Skin epidermis (tissue), 12 donors: Measurements from ENCODE around the gene WNT2.
"Not testable (repeated sequence)": the region's sequence is repeated elsewhere in the genome, so short reads cannot be mapped to it uniquely, and the experiment has no call there.

Experiments
- H3K27ac ChIP-seq, 21 experiments: fragments of 200-600 bp; sonication (generic) in 11 of 21; one replicate each; pipeline ENCODE4 v1.5.0; 2020; ENCODE audit warnings: mild to moderate bottlenecking in 3 of 21, inconsistent platforms in 2 of 21, moderate library complexity in 2 of 21
- H3K4me3 ChIP-seq, 7 experiments: fragments of 200-600 bp; sonication (generic) in 2 of 7; one replicate each; pipeline ENCODE4 v1.5.0; 2020; ENCODE audit warnings: inconsistent platforms in 2 of 7, mild to moderate bottlenecking in 2 of 7, moderate library complexity in 1 of 7

WNT2 gene

DNA sequence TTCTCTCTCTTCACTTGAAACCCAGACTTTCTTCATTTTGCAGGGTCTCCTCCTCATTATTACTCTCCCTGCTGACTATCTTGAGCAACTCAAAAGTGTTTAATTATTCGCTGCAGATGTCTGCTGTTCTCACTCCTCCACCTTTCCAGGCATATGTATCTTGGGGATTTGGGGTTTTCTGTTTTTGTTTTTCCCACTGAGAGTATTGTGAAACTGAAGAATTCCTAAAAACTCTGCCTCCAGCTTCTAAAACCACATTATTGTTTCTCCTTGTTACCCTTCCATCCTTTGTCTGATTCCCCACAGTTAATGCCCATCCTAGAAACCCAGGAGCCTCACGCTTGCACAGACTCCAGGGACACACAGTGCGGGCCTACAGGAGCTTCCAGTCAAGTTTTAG lies 51.3 kb downstream of the WNT2 start:
- Histone ChIP-seq H3K4me3 (no peak overlapping the region), H3K27ac (peak overlapping the region in 5 of 21 experiments; percentile 18 to 56 (median 24))

DNA sequence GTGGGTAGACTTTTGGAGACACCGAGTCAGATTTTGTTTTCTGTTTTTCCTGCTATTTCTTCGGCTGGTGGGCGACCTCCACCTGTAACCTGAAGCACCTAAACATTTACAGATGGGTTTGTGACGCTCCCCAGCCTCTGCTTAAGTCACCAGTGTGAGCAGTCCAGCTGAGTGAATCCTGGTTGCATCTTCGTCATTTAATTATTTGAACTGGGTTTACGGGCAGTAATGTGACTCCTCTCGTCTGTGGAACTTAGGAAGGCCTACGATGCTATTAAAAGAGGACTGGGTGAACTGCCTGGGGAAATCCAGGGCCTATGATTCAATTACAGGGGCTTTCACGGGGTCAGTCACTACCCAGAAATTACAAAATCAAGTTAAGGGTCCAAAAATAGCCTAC lies 52.5 kb downstream of the WNT2 start:
- H3K27ac ChIP-seq: peak overlapping the region in 5 of 21 experiments; percentile 11 to 63 (median 40)
- no peak overlapping the region for H3K4me3 ChIP-seq

GRCh38 chr7:117269886-117270285 lies 53.0 kb downstream of the WNT2 start:
- Histone ChIP-seq H3K27ac (peak overlapping the region in 5 of 21 experiments; percentile 11 to 63 (median 43)), H3K4me3 (no peak overlapping the region)

- peak overlapping the region in 4 of 21 experiments; percentile 24 to 63 (median 46) for H3K27ac ChIP-seq
- H3K4me3 ChIP-seq: no peak overlapping the region
Observed at GRCh38 chr7:117269417-117269816, 53.4 kb downstream of the WNT2 start.

DNA sequence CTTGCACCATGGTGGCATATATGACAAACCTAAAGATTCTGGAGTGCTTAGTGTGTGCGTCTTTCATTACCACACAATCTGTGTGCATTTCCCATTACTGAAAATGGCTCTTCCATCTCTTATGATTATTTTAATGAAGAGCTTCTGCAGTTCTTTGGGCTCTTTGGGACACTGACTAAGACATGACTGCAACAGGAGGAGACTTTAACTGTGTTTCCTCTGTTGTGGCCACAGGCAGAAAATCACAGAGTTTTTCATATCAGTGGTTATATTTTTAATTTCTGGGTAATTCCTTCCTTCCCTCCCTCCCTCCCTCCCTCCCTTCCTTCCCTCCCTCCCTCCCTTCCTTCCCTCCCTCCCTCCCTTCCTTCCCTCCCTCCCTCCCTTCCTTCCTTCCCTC lies 58.1 kb downstream of the WNT2 start:
- H3K27ac ChIP-seq: no peak overlapping the region
- no peak overlapping the region for H3K4me3 ChIP-seq

DNA sequence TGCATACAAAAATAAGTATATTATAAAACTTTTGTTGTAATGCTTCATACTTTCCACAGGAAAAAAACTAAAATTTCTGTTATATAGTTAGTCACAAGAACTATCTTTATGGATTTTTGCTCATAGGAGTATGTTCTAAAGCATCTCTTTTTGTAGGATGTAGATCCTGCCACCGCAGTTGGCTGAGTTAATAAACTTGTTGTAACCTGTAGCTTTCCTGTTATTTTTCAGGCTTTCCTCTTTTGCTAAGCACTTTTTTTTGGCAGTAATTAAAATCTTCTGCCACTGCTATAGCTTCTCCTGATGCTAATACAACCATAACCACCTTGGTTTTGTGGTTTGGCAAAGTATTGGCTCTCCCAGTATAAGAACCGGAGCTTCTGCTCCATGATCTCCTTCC lies 60.3 kb downstream of the WNT2 start:
- H3K27ac ChIP-seq: no peak overlapping the region

GRCh38 chr7:117259615-117260014 lies 63.2 kb downstream of the WNT2 start:
- H3K4me3 ChIP-seq: no peak overlapping the region
- peak overlapping the region in 1 of 21 experiments; percentile 46 for H3K27ac ChIP-seq

More for the DNA sequence above, 60.3 kb downstream of the WNT2 start:
- no peak overlapping the region for H3K4me3 ChIP-seq

DNA sequence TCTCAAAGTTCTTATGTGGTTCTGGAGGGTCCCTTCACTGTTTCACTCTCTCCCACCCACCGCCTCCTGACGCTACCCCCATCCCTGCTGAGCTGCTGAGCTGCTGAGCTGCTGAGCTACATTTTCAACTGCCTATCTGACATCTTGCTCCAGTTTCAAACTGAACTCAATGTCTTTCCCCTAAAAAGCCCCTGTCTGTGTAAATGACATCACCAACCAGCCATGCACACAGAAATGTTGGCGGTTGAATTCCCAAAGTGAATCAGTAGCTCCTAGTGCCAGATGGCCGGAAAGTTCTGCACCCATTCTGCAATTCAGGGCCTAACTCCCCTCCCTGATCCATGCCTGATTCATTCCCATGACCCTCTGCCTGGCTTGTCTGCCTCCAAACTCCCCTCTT lies 71.2 kb downstream of the WNT2 start:
- H3K4me3 ChIP-seq: no peak overlapping the region

DNA sequence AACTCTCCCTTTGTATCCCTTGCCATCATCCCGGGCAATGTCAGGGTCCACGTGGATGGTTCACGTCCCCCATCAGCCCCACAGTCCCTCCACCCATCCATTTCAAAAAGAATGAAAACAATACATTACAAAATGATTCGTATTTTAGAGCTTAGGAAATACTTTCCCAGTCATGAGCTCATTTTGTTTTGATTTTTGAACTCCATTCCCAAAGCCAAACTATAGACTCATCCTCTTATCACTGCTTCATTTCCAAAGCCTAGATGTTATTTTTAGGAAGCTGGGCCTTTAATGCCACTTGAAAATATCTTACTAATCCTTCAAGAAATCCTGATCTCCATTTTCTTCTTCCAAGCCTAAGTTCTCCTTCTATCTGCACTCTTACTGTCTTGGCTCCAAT lies 72.1 kb downstream of the WNT2 start:
- peak overlapping the region in 3 of 21 experiments; percentile 17 to 57 (median 50) for H3K27ac ChIP-seq

More for the DNA sequence above, 71.2 kb downstream of the WNT2 start:
- peak overlapping the region in 5 of 21 experiments; percentile 5 to 57 (median 50) for H3K27ac ChIP-seq

DNA sequence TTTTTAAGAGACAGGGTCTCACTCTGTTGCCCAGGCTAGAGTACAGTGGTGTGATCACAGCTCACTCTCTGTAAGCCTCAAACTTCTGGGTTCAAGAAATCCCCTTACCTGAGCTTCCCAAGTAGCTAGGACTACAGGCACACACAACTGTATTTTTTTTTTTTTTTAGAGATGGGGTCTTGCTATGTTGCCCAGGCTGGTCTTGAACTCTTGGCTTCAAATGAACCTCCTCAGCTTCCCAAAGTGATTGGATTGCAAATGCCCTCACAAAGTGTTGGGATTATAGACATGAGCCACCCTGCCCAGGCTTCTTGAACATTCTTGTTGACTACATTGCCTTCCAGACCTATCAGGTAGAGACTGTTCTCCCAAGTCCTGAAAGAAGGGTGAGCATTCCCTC lies 72.6 kb downstream of the WNT2 start:
- no peak overlapping the region for H3K4me3 ChIP-seq

More for the DNA sequence above, 72.1 kb downstream of the WNT2 start:
- H3K4me3 ChIP-seq: no peak overlapping the region

DNA sequence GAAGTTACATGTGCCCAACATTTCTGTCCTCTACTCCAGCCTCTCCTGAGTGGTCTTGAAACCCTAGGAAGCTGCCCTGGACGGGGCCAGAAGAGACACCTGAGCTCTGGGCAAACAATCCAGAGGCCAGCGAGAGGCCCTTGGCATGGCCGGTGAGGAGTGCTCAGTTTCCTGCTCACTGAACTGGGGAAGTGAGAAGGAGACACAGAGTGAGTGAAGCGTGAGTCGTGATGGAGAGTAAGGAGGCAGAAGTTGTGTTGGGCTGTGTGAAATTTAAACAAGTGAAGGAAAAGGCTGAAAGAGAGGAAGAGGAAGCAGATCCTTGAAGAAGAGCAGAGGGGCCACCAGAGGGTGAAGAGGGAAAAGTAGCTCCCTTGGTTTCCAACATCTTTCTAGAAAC lies 73.2 kb downstream of the WNT2 start:
- no peak overlapping the region for H3K4me3 ChIP-seq
- no peak overlapping the region for H3K27ac ChIP-seq

More for the DNA sequence above, 72.6 kb downstream of the WNT2 start:
- peak overlapping the region in 1 of 21 experiments; percentile 17 for H3K27ac ChIP-seq

- Histone ChIP-seq H3K4me3 (no peak overlapping the region), H3K27ac (no peak overlapping the region)
Observed at GRCh38 chr7:117248829-117249228, 74.0 kb downstream of the WNT2 start.

DNA sequence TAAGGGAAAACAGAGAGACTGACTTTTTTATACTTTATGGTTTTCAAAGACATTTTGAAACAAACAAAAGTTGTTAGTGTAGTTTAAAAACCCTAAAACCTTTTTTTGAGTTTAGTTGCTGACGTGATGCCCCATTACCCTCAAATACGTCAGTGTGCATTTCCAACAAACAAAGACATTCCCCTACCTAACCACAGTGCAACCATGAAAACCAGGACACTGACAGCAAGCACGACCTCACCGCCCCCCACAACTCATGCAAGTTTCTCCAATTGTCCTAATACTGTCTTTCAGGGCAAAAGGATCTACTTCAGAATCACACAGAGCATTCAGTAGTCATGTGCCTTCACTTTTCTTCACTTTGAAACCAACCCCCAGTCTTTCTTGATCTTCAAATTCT lies 75.0 kb downstream of the WNT2 start:
- H3K27ac ChIP-seq: no peak overlapping the region
- no peak overlapping the region for H3K4me3 ChIP-seq

GRCh38 chr7:117245703-117246102 lies 77.2 kb downstream of the WNT2 start:
- H3K27ac ChIP-seq, H3K4me3 ChIP-seq: not testable (repeated sequence)

DNA sequence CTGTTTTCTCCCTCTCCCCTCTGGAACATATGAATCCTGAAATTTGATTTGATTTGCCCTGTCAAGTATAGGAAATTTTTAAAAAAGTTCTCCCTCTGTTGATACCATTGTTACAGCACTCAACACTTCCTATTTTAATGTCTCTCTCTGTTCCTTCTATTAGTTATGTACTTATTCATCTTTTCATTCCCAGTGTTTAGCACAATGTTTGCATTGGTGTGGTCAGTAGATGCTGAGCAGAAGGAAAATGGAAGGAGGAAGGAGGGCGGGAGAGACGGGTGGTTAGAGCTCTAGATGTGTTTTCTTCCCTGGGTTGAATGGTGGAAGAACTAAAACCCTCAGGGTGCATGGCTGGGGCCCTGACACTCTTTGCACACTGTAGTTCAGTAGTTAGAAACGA lies 79.5 kb downstream of the WNT2 start:
- Histone ChIP-seq H3K27ac (no peak overlapping the region), H3K4me3 (no peak overlapping the region)

- no peak overlapping the region for H3K4me3 ChIP-seq
- no peak overlapping the region for H3K27ac ChIP-seq
Observed at GRCh38 chr7:117241088-117241487, 81.8 kb downstream of the WNT2 start.

DNA sequence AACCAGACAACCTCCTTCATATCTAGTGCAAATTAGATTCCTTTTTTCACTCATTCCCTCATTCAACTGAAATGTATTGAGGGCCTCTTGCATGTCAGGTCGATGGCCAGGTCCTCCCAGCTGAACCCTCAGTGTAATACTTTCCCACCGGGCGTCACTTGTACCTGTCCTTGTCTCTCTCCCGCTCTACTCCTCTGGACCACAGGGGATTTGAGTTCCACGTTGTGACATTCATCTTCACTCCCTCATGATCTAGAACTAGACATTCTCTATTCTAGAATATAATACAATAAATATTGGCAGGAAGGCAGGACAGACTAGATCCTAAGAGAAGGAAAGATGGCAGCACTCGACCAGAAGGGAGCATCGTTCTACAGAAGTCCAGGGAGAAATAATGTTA lies 83.9 kb downstream of the WNT2 start:
- Histone ChIP-seq H3K27ac (no peak overlapping the region), H3K4me3 (no peak overlapping the region)

- Histone ChIP-seq H3K27ac (no peak overlapping the region), H3K4me3 (no peak overlapping the region)
Observed at GRCh38 chr7:117238472-117238871, 84.4 kb downstream of the WNT2 start.

GRCh38 chr7:117237646-117238045 lies 85.2 kb downstream of the WNT2 start:
- no peak overlapping the region for H3K27ac ChIP-seq
- no peak overlapping the region for H3K4me3 ChIP-seq

- H3K27ac ChIP-seq: no peak overlapping the region
- no peak overlapping the region for H3K4me3 ChIP-seq
Observed at GRCh38 chr7:117231047-117231359, 91.9 kb downstream of the WNT2 start.

- Histone ChIP-seq H3K27ac (no peak overlapping the region), H3K4me3 (no peak overlapping the region)
Observed at GRCh38 chr7:117230276-117231046, 92.4 kb downstream of the WNT2 start.

- no peak overlapping the region for H3K4me3 ChIP-seq
- H3K27ac ChIP-seq: no peak overlapping the region
Observed at GRCh38 chr7:117229350-117229749, 93.5 kb downstream of the WNT2 start.
